ENCODE measurements around the gene GTF3C1. TPM values are rescaled to one million over a fixed set of nuclear protein-coding genes. Genes with fewer than 3 reads are reported as not detected.
"Not testable (repeated sequence)": the region's sequence is repeated elsewhere in the genome, so short reads cannot be mapped to it uniquely, and the experiment has no call there.

The GTF3C1 gene
- total RNA-seq, 2 experiments from 2014 or later: 60.3 to 61.0 TPM

GRCh38 chr16:27434141-27435051 is 115.3 kb downstream of the GTF3C1 start:
- ChIA-PET CTCF (no interaction called here), POLR2A (interaction anchor here (0.9 to 1.0 kb wide), 2 partner anchors 10 to 16 kb away, joined by 6 read pairs; no protein-coding TSS in a partner anchor)

- POLR2A ChIA-PET: interaction anchor here (0.9 kb wide), 1 partner anchor 11 kb away, joined by 6 read pairs; no protein-coding TSS in a partner anchor
- CTCF ChIA-PET: no interaction called here
Observed at GRCh38 chr16:27433636-27434035, 116.1 kb downstream of the GTF3C1 start.

- CTCF ChIA-PET: not testable (repeated sequence)
- POLR2A ChIA-PET: interaction anchor here (0.9 kb wide), 1 partner anchor 11 kb away, joined by 6 read pairs; no protein-coding TSS in a partner anchor
Observed at GRCh38 chr16:27433191-27433590, 116.5 kb downstream of the GTF3C1 start.

GRCh38 chr16:27432558-27432957 is 117.2 kb downstream of the GTF3C1 start:
- CTCF ChIA-PET: no interaction called here
- POLR2A ChIA-PET: no interaction called here

- CTCF ChIA-PET: no interaction called here
- POLR2A ChIA-PET: no interaction called here
Observed at GRCh38 chr16:27431773-27432532, 117.8 kb downstream of the GTF3C1 start.

GRCh38 chr16:27430923-27431484 is 118.7 kb downstream of the GTF3C1 start:
- ChIA-PET POLR2A (no interaction called here), CTCF (interaction anchor here (0.6 to 1.2 kb wide), 2 partner anchors 26 to 79 kb away, joined by 3 read pairs; no protein-coding TSS in a partner anchor)

- ChIA-PET POLR2A (no interaction called here), CTCF (interaction anchor here (0.6 to 1.2 kb wide), 2 partner anchors 25 to 78 kb away, joined by 3 read pairs; no protein-coding TSS in a partner anchor)
Observed at GRCh38 chr16:27430512-27430911, 119.2 kb downstream of the GTF3C1 start.

GRCh38 chr16:27429981-27430441 is 119.7 kb downstream of the GTF3C1 start:
- ChIA-PET POLR2A (no interaction called here), CTCF (interaction anchor here (1.2 kb wide), 1 partner anchor 25 kb away, joined by 3 read pairs; no protein-coding TSS in a partner anchor)

GRCh38 chr16:27429330-27429871 is 120.3 kb downstream of the GTF3C1 start:
- ChIA-PET CTCF (no interaction called here), POLR2A (no interaction called here)

GRCh38 chr16:27428026-27428785 is 121.5 kb downstream of the GTF3C1 start:
- ChIA-PET POLR2A (interaction anchor here (1.0 kb wide), 2 partner anchors 22 to 23 kb away, joined by 3 to 4 read pairs; no protein-coding TSS in a partner anchor), CTCF (interaction anchor here (1.1 to 2.6 kb wide), 3 partner anchors 21 to 198 kb away, joined by 3 to 12 read pairs (median 3); no protein-coding TSS in a partner anchor)

- ChIA-PET CTCF (interaction anchor here (1.1 to 2.6 kb wide), 6 partner anchors 13 to 197 kb away, joined by 3 to 12 read pairs (median 3); no protein-coding TSS in a partner anchor), POLR2A (interaction anchor here (0.9 to 1.0 kb wide), 3 partner anchors 21 to 26 kb away, joined by 3 to 4 read pairs (median 3); no protein-coding TSS in a partner anchor)
Observed at GRCh38 chr16:27427538-27427937, 122.2 kb downstream of the GTF3C1 start.

- CTCF ChIA-PET: interaction anchor here (1.1 to 2.6 kb wide), 5 partner anchors 14 to 196 kb away, joined by 3 to 12 read pairs (median 3); no protein-coding TSS in a partner anchor
Observed at GRCh38 chr16:27426423-27427408, 123.0 kb downstream of the GTF3C1 start.

GRCh38 chr16:27425961-27426360 is 123.8 kb downstream of the GTF3C1 start:
- ChIA-PET POLR2A (no interaction called here), CTCF (interaction anchor here (2.6 kb wide), 1 partner anchor 21 kb away, joined by 12 read pairs; no protein-coding TSS in a partner anchor)

More at GRCh38 chr16:27426423-27427408, 123.0 kb downstream of the GTF3C1 start:
- POLR2A ChIA-PET: interaction anchor here (0.9 to 1.0 kb wide), 2 partner anchors 20 to 25 kb away, joined by 3 read pairs; no protein-coding TSS in a partner anchor

- POLR2A ChIA-PET: no interaction called here
- CTCF ChIA-PET: interaction anchor here (0.7 kb wide), 1 partner anchor 23 kb away, joined by 3 read pairs; the partner anchor contains the start of gene IL21R
Observed at GRCh38 chr16:27424772-27425498, 124.8 kb downstream of the GTF3C1 start.

GRCh38 chr16:27421961-27422740 is 127.6 kb downstream of the GTF3C1 start:
- POLR2A ChIA-PET: no interaction called here
- CTCF ChIA-PET: interaction anchor here (1.2 to 1.7 kb wide), 2 partner anchors 19 to 54 kb away, joined by 3 to 4 read pairs; no protein-coding TSS in a partner anchor

All from activated CD8-positive, alpha-beta memory T cell treated with anti-CD3 and anti-CD28 coated beads for 36 hours (primary cell).